CD4-positive, alpha-beta T cell treated with Interleukin-15 for 4 hours (primary cell): ENCODE results near the gene SLC47A2.
"Not testable (repeated sequence)": the region's sequence is repeated elsewhere in the genome, so short reads cannot be mapped to it uniquely, and the experiment has no call there.

Experiments used
- DNase-seq: peaks from one replicate; pipeline ENCODE4 v3.0.0-alpha.2; 2020; ENCODE audit warnings: low spot score

SLC47A2 gene

GRCh38 chr17:19670908-19671307 lies 45.5 kb downstream of the SLC47A2 start:
- no peak for DNase-seq

DNA sequence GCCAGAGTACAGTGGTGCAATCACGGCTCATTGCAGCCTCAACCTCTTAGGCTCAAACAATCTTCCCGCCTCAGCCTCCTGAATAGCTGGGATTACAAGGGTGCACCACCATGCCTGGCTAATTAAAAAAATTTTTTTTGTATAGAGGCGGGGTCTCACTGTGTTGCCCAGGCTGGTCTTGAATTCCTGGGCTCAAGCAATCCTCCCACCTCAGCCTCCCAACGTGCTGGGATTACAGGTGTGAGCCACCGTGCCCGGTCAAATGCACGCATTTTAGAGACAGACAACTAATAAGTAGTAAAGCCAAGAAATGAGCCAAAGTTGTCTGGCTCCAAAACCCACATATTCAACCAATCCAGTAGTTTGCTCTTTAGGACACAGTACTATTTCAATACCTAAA lies 46.7 kb downstream of the SLC47A2 start:
- not testable (repeated sequence) for DNase-seq

GRCh38 chr17:19664821-19665181 lies 51.6 kb downstream of the SLC47A2 start:
- DNase-seq = no peak

GRCh38 chr17:19664136-19664820 lies 52.1 kb downstream of the SLC47A2 start:
- DNase-seq = no peak

DNA sequence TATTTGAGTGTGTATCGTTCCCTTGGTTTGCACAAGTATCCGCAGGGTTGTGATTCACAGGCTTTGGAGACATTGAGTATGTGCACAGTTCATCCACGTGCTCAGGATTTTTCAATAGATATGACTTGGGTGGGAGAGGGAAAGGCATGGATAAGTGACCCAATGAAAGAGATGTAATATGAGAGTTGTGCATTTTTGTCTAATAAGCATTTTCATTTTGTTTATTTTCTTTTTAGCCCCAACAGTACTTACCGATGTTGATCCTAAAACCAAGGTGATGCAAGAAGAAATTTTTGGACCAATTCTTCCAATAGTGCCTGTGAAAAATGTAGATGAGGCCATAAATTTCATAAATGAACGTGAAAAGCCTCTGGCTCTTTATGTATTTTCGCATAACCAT lies 53.3 kb downstream of the SLC47A2 start:
- DNase-seq = no peak

GRCh38 chr17:19661121-19661520 lies 55.3 kb downstream of the SLC47A2 start:
- no peak for DNase-seq

GRCh38 chr17:19660219-19660870 lies 56.0 kb downstream of the SLC47A2 start:
- no peak for DNase-seq

DNA sequence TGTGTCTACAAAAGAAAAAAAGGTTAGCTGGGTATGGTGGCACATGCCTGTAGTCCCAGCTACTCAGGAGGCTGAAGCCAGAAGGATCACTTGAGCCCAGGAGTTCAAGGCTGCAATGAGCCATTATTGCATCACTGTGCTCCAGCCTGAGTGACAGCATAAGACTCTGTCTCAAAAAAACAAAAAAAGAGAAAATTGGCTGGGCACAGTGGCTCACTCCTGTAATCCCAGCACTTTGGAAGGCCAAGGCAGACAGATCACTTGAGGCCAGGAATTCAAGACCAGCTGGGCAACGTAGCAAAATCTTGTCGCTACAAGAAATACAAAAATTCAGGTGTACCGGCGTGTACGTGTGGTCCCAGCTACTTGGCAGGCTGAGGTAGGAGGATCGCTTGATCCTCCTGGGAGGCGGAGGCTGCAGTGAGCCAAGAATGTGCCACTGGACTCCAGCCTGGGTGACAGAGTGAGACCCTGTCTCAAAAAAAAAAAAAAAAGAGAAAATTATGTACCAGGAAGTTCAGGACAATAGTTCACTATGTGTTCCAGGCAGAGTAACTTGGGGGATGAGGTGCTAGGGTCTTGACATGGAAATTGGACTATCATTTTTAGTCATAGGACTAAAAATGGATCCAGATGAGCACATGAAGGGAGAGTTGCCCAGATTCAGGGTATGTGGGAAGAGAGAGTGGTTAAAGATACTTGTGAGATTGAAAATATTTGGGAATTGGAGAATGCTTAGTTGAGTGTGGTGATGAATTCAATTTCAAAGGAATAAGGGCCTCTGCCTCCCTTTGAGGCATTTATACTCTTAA lies 56.8 kb downstream of the SLC47A2 start:
- no peak for DNase-seq

- DNase-seq = no peak
These were observed 59.4 kb downstream of the SLC47A2 start for GRCh38 chr17:19656851-19657581.

GRCh38 chr17:19656336-19656735 lies 60.0 kb downstream of the SLC47A2 start:
- DNase-seq = no peak

DNA sequence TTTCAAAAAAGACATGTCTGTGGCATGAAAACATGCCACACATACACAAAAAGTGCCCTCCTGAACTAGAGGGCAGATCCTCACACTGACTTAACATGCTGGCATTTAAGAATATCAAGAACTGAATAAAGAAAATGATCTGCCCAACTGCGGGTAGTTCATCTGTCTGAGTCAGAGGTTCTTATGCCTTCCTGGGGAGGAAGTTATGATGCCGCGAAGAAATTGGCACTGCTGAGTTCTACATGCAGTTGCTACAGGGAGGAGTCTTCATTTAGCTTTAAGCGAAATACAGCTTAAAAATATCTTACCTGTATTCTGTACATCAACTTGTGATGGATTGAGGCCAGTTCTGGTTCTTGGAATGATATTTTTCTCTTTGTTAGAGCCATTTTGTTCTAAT lies 61.5 kb downstream of the SLC47A2 start:
- no peak for DNase-seq

- DNase-seq = no peak
These were observed 62.0 kb downstream of the SLC47A2 start for GRCh38 chr17:19654342-19654886.

- DNase-seq = no peak
These were observed 63.8 kb downstream of the SLC47A2 start for GRCh38 chr17:19652595-19652994.

DNA sequence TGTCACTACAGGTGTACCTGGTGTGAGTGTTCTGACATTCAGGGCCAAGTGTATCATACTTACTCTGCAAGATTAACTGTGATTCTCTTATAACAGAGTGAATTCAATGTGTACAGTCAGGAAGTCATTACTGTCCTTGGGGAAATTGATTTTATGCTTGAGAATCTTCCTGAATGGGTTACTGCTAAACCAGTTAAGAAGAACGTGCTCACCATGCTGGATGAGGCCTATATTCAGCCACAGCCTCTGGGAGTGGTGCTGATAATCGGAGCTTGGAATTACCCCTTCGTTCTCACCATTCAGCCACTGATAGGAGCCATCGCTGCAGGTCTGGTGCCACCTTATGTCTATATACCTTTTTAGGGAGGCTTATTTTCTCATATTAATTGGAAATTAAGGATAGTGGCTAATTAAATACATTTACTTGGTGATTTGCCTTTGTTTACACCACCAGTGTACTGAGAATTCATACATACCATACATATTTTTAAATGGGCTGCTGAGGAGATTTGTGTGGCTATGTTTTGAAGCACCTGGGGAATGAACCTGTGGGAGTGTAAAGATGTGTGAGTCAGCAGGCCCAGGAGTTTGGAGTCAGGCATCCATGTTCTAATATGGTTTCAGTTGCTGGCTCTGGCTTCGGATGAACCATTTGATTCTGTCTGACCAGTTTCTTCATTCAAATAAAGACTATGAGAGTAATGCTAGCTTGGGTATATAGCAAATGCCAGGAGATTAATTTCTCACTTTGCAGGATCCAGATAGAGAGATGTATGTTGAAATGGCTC lies 64.7 kb downstream of the SLC47A2 start:
- DNase-seq = no peak

- DNase-seq = no peak
These were observed 65.6 kb downstream of the SLC47A2 start for GRCh38 chr17:19650826-19651225.

DNA sequence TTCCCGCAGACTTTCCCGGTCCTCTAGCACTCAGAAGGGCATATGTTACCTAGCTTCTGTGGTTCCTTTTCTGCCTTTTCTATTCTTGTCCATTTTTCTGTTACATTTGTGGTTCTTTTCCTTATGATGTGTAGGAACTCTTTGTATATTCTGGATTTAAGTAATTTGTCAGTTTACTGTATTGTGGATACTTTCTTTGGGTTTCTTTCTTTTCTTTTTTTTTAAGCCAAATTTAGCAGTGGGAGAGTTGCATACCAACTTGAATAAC lies 67.2 kb downstream of the SLC47A2 start:
- no peak for DNase-seq

- DNase-seq = peak; percentile 93
These were observed 67.7 kb downstream of the SLC47A2 start, which contains the start of gene ALDH3A2 for GRCh38 chr17:19648475-19649273. TSS of gene ALDH3A2 (plus strand) at chr17:19648751. CDS start at chr17:19648972, 221 bp downstream.

DNA sequence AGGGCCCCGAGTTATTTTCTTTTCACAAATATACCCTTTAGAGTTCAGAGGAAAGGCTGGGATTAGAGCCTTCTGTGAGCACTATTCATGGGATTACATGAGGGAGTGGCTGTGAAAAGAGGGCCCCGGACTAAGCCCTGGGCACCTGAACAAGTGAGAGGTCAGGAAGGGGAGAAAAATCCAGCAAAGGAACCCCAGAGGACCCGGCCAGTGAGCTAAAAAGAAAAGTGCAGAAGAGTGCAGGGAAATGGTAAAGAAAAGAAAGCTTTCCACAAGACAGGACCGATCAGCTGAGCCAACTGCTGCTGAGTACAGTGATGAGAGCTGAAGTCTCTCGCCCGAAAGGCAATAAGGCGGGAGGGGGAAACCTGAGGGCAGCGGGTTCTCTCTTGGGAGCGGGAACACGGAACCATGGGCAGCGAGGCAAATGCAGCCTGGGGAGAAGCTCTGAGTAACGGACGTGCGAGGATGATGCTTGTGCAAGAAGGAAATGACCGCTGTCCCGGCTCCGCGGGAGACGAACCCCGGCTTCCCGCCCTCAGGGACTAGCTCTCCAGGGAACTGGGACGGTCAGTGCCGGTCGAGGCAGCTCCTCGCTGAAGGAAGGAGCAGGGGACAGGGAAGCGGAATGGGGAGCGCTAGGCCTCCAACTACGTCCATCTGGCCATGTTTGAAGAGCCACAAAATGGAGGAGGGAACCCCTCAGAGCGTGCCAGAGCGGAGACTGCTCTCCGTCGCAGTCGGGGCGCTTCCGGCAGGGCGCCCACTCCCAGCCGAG lies 68.5 kb downstream of the SLC47A2 start:
- DNase-seq = peak; percentile 28

- DNase-seq = no peak
These were observed 69.3 kb downstream of the SLC47A2 start for GRCh38 chr17:19646788-19647696.
